Mucosa of descending colon (tissue), 3 donors: Measurements from ENCODE around the gene KCTD6. TPM values are rescaled to one million over a fixed set of nuclear protein-coding genes. Genes with fewer than 3 reads are reported as not detected.

Experiments
- ATAC-seq: fragments of 200-7000 bp; cut with Tn5 transposase; one replicate; pipeline ENCODE4 v1.9.1; 2020; ENCODE audit warnings: mild to moderate bottlenecking, moderate library complexity
- DNase-seq, 3 donors: peaks; one replicate each; pipeline ENCODE4 v3.0.0-alpha.2; 2020
- H3K36me3 ChIP-seq: fragments of 200-600 bp; one replicate; pipeline ENCODE4 v1.8.0; 2021; ENCODE audit warnings: low read depth, mild to moderate bottlenecking
- H3K4me1 ChIP-seq: fragments of 200-600 bp; one replicate; pipeline ENCODE4 v1.8.0; 2021; ENCODE audit warnings: low read depth, mild to moderate bottlenecking
- H3K4me3 ChIP-seq: fragments of 200-600 bp; one replicate; pipeline ENCODE4 v1.8.0; 2021; ENCODE audit warnings: mild to moderate bottlenecking
- H3K9me3 ChIP-seq: fragments of 200-600 bp; one replicate; pipeline ENCODE4 v1.8.0; 2021; ENCODE audit warnings: mild to moderate bottlenecking
- CTCF ChIP-seq: fragments of 200-600 bp; IDR thresholded peaks from one replicate; pipeline ENCODE4 v1.8.0; 2022; ENCODE audit warnings: antibody characterized with exemption, mild to moderate bottlenecking
- intact Hi-C, 2 donors: fragments of 100-400 bp; cut with DNase I in 1 of 2; cut with micrococcal nuclease in 1 of 2; formaldehyde crosslinking; loops; one replicate each; pipeline versions ENCODE4 v1.11.0 to v1.11.1; 2022; cut with DNase I, micrococcal nuclease
- total RNA-seq, 3 donors: library from RNA; stranded (reverse); fragmentation: NEBNext Ultra II Directional in 2 of 3; extraction: Animal tissue kit (Norgen Biotek cat#: 25700) in 2 of 3; gene quantifications; one replicate each; pipeline versions ENCODE4 v1.2.1 to v1.2.4, GENCODE V29; 2021 to 2023
- donor health status: DM: no; HTN: no; CAD: no; lungs with moderate emphysema.
- donor health status: DM: no; HTN: no; CAD: no.
- donor health status: DM: no; HTN: yes; CAD: no.

KCTD6 gene
- total RNA-seq, 3 donors from 2014 or later, result 6.5 to 11.4 (median 8.7) TPM

GRCh38 chr3:58480309-58480708 lies 11.6 kb upstream of the KCTD6 start:
- Histone ChIP-seq H3K4me3 (no peak overlapping the region), H3K9me3 (no peaks in the 10 kb centered on the region), H3K4me1 (no peaks in the 10 kb centered on the region), H3K36me3 (no peaks in the 10 kb centered on the region)
- no peak for TF ChIP-seq CTCF
- intact Hi-C loops, result no loop called here
- no peak for DNase-seq
- no peak for ATAC-seq

GRCh38 chr3:58482917-58483636 lies 8.8 kb upstream of the KCTD6 start:
- Histone ChIP-seq H3K4me1 (no peaks in the 10 kb centered on the region), H3K4me3 (no peak overlapping the region), H3K9me3 (no peaks in the 10 kb centered on the region), H3K36me3 (no peaks in the 10 kb centered on the region)
- ATAC-seq (no peak), DNase-seq (no peak)
- intact Hi-C loops, result no loop called here
- TF ChIP-seq CTCF, result no peak

- H3K36me3 ChIP-seq, result no peaks in the 10 kb centered on the region
- H3K4me1 ChIP-seq, result no peaks in the 10 kb centered on the region
- ATAC-seq (no peak), DNase-seq (no peak)
- H3K4me3 ChIP-seq, result no peak overlapping the region
- intact Hi-C loops, result no loop called here
- H3K9me3 ChIP-seq, result no peaks in the 10 kb centered on the region
- TF ChIP-seq CTCF, result no peak
Measured at GRCh38 chr3:58484045-58484721, 7.7 kb upstream of the KCTD6 start.

GRCh38 chr3:58484722-58485069 lies 7.2 kb upstream of the KCTD6 start:
- DNase-seq, result no peak
- intact Hi-C loops, result no loop called here
- no peak for ATAC-seq
- Histone ChIP-seq H3K4me3 (no peak overlapping the region), H3K9me3 (no peaks in the 10 kb centered on the region), H3K4me1 (no peaks in the 10 kb centered on the region), H3K36me3 (no peaks in the 10 kb centered on the region)
- no peak for TF ChIP-seq CTCF

- Histone ChIP-seq H3K9me3 (no peaks in the 10 kb centered on the region), H3K4me3 (no peak overlapping the region), H3K4me1 (no peaks in the 10 kb centered on the region), H3K36me3 (no peaks in the 10 kb centered on the region)
- no peak for TF ChIP-seq CTCF
- ATAC-seq (no peak), DNase-seq (no peak)
- intact Hi-C loops, result no loop called here
Measured at GRCh38 chr3:58485801-58486435, 6.0 kb upstream of the KCTD6 start.
